NCI-H187 treated with DMSO at 0.1 percent for 48 hours (cell line): Measurements from ENCODE around the gene SH2D4B.

ENCODE experiments used
- DNase-seq: peaks from one replicate; lab custom pipeline; 2025; lab: John Stamatoyannopoulos, UW

The SH2D4B gene

DNA sequence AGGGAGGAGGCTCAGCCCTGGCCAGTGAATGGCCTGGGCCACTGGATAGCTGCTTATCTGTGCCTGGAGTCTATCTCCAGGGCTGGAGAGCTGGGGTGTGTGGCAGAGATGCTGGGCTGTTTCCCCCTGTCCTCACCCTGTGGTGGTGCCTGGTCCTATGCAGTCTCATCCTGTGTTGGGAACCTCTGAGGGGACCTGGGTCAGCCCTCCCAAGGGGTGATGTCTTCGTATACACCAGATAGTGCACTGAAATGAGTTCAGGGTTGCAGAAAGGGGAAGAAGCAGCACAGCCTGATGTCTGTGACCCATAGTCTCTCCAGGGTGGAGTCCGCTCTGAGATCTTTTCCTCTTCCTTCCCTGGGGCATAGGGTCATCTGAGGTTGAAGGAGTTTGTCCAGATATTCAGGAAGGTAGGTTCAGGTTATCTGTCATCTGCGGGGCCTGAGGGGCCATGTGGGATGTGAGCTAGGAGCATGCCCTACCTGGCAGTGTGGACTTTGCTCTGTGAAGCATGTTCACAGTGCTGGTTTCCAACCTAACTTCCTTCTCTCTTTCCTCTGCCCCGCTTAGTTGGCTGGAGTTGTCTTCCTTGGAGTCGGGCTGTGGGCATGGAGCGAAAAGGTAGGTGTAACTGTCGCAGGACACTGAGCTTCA, 33.4 kb upstream of the SH2D4B start:
- no peak for DNase-seq

DNA sequence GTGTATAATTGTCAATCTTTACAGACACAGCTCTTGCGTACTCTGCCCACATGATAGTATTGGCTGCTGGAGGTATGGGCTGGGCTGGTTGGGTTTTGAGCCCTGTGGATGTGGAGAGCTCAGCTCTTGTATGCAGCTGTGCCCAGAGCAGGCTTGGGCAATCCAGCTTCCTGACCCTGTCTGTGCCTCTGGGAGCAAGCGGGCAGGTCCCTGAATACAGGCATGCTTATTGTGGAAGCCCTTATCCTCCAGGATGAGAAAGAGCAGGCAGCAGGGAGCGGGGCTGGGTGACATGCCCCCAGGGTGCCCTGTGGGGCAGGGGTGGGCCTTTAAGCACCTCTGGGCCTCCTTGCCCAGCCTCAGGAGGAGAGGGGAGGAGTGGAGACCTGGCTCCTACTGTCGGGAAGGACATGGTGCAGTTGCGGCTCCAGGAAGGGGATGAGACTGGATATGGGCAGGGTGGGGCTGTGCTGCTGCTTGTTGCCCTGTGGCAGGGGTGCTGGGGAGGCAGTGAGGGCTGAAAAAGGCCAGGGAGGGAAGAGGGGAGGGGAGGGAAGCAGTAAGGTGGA, 32.7 kb upstream of the SH2D4B start:
- DNase-seq, result no peak

DNA sequence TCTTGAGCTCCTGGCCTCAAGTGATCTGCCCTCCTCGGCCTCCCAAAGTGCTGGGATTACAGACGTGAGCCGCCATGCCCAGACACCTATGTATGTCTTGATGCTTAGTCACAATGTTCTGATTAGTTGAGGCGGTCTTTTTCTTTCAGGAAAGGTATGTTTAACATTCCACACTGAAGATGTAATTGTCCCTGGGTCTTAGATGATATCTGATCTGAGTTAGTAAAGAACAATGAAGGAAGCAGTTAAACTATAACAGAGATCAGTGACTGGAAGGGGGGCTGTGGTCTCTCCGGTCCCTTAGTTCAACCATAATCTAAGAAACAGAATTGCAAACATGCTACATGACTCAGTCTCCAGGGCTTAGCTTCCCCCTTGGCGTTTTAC, 31.5 kb upstream of the SH2D4B start:
- DNase-seq, result no peak

DNA sequence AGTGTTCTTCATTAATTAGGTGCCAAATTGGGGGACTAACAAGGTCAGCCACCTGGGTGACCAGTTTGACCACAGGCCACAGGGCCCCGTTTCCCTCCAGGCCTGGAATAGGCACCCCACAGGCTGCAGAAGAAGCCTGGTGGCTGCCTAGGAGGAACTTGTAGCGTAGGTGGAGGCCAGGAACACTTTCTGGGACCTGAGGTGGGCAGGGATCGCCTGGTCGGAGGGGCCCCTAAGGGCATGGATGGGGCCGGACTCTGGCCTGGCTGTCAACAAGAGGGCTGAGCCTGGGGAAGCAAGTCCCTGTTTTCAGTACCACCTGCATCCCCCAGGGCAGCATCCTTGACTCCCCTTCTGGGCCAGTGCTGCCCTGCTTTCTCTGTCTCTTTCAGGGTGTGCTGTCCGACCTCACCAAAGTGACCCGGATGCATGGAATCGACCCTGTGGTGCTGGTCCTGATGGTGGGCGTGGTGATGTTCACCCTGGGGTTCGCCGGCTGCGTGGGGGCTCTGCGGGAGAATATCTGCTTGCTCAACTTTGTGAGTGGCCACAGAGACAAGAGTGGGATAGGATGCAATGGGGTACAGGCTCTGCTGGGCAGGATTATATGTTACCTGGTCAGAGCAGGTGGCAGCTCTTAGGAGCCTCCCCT, 30.7 kb upstream of the SH2D4B start:
- DNase-seq, result no peak

DNA sequence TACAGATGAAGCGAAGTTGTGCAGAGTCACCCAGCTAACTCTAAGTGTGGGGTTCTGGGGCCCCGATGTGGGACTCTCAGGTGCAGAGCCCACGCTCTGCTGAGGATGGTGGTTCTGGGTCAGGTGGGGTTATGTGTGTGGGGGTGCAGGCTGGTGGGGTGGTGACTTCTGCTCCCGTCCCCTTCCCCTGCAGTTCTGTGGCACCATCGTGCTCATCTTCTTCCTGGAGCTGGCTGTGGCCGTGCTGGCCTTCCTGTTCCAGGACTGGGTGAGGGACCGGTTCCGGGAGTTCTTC, 28.6 kb upstream of the SH2D4B start:
- no peak for DNase-seq

DNA sequence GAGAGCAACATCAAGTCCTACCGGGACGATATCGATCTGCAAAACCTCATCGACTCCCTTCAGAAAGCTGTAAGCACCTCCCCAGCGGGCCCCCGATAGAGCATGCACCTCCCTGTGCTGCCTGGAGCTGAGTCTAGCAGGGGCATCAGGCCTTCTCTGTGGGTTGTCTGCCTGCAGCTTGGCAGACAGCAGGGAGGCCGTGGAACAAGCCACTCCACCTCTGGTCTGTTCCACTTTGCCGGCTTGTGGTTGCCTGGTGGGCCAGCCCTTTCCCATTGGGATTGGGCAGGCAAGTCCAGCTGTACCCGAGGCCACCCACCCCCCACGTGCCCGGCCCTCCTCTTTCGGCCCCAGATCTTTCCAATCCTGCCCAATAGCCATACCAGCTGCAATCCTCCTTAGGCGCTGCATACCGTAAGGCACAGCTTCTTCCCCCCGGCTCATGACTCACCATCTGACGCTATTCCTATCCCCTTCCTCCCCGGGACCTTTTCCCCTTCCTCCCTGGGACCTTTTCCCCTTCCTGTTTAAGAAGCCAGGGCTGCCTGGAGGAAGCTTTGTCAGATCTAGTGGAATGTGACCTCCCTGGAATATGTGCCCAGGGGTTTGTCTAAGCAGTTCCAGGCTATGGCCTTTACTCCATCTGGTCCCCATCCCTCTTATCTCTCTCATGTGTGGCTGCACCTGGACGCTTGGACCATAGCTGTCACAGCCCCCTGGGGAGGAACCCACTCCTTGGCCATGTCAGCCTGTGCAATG, 28.1 kb upstream of the SH2D4B start:
- DNase-seq, result no peak

DNA sequence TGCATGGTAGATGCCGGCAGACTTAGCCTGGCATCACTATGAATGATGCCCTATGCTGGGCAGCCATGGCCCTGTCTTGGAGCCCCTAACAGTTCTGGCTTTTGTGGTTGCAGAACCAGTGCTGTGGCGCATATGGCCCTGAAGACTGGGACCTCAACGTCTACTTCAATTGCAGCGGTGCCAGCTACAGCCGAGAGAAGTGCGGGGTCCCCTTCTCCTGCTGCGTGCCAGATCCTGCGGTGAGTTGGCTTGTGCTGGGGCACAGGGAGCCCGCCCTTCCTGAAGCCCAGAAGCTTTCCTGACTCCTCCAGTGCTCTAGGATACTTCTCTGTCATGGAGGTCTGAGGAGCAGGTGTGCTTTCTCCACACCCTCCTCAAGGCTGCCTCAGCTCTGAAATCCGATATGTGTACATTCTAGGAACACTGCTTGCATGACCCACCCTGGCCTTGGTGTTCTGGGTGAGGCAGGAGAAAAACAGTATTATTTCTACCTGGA, 25.6 kb upstream of the SH2D4B start:
- DNase-seq, result no peak

DNA sequence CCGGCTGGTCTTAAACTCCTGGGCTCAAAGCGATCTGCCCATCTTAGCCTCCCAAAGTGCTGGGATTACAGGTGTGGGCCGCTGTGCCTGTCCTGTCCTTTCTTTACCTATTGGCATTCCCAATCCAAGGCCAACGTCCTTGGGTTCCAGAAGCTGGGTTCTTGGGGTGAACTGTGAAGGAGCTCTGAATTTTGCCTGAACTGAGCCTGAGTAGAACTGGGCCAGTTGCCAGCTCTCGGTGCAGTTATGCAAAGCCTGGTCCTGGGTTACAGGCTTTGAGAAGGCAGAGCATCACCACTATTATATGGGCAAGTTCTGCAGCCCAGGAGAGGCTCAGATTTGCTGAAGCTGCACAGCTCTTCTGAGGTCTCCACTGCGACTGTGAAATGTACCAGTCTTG, 24.6 kb upstream of the SH2D4B start:
- DNase-seq, result no peak

DNA sequence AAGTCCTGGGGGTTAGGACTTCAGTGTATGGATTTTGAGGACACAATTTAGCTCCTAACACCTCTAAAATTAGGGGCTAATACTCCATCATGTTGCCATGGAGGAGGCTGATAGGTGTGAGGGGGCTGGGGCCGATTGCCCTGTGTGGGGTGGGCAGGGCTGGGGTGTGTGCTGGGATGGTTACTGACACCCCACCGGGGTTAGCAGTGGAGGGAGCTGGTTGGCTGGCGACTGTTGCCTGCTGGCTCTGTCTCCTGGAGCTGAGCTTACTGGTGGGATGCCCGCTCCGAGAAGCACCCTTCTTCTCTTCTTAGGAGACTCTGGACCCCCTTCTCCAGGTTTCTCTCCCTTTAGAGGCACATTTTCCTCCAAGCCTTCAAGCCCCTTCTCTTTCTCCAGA, 22.2 kb upstream of the SH2D4B start:
- no peak for DNase-seq

DNA sequence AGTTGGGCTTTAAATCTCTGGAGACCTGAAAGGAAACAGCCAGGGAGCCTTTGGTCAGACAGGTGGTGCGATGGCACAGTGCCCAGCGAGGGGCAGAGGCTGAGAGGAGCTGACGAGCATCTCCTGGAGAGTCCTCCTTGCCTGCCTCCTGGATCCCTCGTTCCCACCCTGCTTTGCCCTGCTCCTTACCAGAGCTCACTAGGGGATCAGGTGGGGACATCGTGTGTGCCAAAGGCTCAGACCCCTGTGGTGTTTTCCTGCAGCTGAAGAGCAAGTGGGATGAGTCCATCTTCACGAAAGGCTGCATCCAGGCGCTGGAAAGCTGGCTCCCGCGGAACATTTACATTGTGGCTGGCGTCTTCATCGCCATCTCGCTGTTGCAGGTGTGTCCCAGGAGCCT, 21.8 kb upstream of the SH2D4B start:
- DNase-seq, result no peak

DNA sequence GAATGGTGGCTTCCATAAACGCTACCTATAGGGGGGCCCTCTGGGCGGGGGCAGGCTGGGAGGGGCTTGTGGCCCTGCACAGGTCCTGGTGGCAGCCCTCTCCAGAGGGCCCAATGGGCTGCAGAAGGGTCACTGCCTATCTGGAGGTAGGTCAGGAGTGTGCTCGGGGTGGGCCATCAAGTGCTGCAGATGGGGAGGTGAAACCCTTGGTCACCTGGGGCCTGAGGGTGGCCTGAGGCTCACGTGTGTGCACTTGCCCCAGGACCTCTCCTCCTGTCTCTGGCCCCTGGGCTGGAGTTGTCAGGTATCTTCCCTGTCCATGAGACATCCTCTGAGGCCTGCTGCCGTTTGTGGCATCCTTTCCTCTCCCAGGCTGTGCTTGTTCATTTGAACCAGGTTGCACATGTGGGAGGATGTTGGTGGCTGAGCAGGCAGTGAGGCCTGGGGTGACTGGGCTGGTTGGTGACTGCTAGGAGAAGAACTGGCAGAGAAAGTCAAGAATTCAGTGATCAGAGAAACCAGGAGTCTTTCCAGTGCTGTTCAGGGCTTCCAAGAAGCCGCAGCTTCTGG, 21.1 kb upstream of the SH2D4B start:
- DNase-seq, result no peak

DNA sequence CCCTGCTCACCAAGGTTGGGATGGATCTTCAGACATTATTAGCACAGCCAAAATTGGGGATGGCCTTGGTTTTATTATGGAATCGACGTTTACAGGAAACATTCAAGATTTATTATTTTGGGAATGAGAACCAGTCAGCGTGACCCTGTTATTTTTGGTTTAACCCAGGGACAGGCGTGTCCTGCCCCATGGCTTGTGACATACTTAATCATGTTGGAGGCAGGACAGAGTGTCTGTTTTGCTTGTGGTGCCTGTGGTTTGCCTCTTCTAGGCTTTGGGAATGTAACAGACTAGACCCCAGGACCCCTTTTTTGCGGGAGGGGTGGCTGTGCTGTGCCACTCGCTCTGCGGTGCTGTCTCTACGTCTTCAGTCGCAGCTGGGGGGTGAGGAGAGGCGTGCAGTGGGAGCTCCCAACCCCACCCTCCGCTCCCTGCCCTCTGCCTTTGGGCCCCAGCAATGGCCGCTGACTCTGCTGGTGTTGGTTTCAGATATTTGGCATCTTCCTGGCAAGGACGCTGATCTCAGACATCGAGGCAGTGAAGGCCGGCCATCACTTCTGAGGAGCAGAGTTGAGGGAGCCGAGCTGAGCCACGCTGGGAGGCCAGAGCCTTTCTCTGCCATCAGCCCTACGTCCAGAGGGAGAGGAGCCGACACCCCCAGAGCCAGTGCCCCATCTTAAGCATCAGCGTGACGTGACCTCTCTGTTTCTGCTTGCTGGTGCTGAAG, 20.1 kb upstream of the SH2D4B start:
- DNase-seq, result no peak

DNA sequence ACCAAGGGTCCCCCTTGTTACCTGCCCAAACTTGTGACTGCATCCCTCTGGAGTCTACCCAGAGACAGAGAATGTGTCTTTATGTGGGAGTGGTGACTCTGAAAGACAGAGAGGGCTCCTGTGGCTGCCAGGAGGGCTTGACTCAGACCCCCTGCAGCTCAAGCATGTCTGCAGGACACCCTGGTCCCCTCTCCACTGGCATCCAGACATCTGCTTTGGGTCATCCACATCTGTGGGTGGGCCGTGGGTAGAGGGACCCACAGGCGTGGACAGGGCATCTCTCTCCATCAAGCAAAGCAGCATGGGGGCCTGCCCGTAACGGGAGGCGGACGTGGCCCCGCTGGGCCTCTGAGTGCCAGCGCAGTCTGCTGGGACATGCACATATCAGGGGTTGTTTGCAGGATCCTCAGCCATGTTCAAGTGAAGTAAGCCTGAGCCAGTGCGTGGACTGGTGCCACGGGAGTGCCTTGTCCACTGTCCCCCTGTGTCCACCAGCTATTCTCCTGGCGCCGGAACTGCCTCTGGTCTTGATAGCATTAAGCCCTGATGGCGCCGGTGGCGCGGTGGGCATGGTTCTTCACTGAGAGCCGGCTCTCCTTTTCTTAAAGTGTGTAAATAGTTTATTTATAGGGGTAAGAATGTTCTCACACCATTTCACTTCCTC, 19.4 kb upstream of the SH2D4B start:
- no peak for DNase-seq

DNA sequence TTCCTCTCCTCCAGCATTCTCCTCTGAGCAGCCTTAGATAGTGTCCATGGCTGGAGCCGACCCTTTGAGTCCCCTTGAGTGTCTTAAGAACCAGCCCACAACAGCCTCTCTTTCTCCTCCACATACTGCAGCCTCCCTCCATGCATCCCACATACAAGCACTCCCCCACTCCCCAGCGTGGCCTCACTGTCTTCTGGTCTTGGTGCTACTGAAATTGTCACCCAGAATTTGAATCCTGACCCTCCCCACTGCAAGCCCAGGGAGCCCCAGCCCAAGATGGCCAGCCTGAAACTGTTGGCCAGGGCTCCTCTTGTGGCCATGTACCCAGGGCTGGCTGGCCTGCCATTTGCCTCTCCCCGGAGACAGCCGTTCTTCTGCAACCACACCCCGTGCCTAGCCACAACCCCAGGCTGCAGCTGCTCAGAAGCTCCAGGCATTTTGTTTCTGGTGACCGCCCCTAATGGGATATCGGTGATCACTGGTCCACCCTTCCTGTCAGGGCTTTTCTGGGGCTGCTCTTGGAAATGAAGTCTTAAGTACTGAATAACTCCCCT, 18.8 kb upstream of the SH2D4B start:
- DNase-seq, result no peak

DNA sequence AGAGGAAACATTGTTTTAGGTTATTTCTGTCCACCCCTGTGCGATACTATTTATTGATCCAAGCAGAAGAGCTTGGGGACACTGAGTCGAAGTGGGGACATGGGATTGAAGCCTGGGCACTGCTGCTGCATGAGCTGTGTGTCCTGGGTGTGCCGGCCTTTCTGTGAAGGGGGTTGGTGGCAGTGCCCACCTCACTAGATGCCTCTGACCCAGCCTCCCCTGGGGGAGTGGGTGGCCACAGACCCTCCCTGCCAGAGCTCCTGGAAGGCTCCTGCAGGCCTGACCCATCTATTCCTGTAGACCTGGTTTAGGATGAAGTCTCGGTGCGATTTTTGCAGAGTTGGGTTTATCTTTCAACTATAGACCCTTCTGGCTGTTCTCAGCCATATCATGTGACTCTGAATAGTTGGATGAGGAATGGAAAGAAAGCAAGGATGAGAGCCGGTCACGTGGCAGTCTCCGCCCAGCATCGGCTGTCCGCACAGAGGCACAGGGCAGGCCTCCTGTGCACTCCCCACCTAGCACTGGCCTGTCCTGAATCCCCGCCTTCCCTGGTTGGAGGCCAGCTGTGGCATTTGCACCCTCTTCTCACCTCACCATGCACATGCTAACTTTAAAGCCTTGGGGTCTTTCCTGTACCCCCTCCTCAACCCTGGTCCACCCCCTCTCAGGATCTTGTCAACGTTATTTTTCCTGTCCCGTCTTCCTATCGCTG, 17.6 kb upstream of the SH2D4B start:
- no peak for DNase-seq

DNA sequence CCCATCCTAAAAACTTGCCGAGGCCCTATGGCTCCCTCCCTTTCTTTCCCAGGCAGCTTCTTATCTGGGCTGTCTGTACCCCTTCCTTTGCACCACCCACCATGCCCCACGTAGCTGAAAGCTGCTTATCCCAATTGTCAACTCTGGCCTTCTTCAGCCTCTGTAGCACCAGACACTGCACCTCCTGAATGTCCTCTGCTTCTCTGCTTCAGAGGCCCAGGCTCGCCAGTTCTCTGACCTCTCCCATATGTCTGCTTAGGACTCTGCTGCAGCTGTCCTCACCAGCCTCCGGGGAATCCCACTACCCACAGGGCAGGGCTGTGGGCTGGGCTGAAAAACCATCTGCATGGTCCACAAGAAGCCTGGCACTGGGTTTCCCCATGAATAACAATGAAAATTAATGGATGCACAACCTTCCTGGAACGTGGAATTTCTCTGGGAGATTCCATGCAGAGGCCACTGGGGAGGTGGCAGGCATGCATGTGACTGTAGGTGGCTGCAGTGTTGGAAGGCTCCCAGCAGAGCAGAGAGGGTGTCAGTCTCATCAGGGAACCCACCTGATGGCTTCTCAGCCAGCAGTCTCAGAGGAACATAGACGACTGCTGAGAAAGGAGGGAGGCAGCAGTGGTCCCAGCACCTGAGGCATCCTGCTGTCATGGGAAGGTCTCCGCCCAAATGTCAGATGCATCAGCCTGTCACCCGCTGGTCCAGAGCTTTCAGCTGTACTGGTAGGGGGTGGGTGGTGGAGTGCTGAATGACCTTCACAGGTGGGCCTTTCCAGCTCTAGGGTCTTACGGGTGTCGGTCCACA, 16.8 kb upstream of the SH2D4B start:
- no peak for DNase-seq

DNA sequence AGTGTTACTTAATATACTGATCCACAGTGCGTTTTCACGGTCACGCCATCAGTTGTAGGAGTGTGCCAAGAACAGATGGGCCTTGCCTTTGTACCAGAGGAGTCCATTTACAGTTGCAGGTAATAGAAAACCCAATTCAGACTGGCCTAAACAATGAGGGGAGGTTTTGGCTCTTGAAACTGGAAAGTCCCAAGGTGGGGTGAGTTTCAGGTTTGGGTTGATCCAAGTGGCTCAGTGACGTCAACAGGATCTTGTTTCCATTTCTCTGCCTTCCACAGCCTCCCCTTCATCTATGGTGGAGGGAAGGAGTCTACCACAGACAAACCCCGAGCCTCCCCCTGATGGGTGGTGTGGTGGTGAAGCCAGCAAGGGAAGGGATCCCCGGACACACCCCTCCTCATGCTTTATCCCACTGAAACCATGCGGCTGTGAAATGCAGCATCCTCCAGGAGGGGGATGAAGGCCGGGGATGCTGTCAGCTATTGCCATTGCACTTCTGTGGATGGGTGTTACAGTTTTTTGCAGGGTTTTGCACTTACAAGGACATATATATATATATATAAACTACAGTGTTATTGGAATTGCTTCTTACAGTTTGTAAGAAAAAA, 14.8 kb upstream of the SH2D4B start:
- no peak for DNase-seq

DNA sequence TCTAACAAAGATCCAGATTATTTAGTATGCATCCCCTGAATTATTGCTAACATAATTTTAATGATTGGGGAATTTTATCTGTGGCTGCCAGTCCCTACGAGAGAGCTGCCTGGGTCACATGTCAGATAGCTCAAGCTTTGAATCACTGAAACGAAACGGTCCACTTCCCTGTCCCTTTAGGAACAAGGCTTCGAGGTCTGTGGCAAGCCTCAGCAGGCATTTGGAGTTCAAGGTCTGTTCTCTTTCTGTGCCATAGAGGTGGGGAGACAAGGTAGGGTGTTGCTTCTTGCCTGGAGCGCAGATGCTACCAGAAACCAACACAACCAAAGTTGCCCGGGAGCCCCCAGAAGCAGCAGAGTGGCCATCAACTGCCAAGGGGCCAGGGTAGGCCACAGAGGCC, 13.9 kb upstream of the SH2D4B start:
- DNase-seq, result no peak

DNA sequence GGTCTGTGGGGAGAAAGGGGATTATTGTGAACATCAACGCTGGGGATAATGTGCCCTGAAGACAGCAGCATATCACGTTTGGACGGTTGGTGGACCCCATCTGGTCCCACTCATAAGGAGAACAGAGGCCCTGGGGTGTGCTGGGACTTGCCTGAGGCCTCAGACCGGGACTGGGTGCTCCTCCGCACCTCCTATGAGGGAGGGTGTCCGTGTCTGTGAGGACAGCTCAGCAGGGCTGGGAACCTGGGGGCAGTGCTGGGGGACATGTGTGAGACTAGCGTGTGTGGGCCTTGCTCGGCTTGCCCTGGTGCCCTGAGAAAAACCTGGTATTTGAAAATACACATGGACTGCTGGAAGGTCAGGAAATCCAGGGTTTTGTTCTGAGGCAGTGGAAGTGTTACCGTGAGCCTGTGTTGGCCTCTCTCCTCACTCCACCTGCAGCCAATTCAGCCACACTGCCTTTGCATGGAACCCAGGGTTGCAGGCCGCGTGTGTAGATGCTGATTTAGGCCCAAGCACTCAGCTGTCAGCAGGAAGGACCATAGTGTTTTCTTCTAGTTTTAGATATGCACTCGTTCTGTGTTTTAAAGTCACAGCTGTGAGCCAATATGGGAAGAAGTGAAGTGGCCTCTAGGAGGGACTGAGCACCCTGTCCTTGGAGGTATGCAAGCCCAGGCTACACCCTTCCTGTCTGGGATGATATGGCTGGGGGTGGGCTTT, 13.4 kb upstream of the SH2D4B start:
- no peak for DNase-seq
